A673 (cell line): Measurements from ENCODE around the gene FBXO15. TPM values are rescaled to one million over a fixed set of nuclear protein-coding genes. Genes with fewer than 3 reads are reported as not detected.

Experiments used
- BruUV-seq: library from RNA; stranded (reverse); fragments of 400-500 nt; replicated peaks from 2 replicates; lab custom pipeline; 2021; lab: Mats Ljungman, UMichigan
- CTCF ChIA-PET: fragments of 300-600 bp; sonication (Branson Sonifier 250); formaldehyde crosslinking; loops from one replicate; lab custom pipeline; 2022; ENCODE audit warnings: antibody characterized with exemption; lab: Charles Lee
- POLR2A ChIA-PET: fragments of 300-600 bp; sonication (Branson Sonifier 250); formaldehyde crosslinking; loops from one replicate; lab custom pipeline; 2022; ENCODE audit warnings: antibody characterized with exemption; ENCODE audit not compliant: low non-redundant PET; lab: Charles Lee
- DNase-seq: peaks from one replicate; pipeline ENCODE4 v3.0.0-alpha.2; 2015; ENCODE audit warnings: low spot score
- H3K27ac ChIP-seq: fragments of 200-600 bp; sonication (generic); 2 replicates; pipeline ENCODE4 v1.5.1; 2016; ENCODE audit warnings: mixed run types, low read depth, mild to moderate bottlenecking, mixed read lengths, antibody characterized with exemption, low read length; ENCODE audit not compliant: poor library complexity, severe bottlenecking
- H3K27me3 ChIP-seq: fragments of 200-600 bp; sonication (generic); replicated peaks from 2 replicates; pipeline ENCODE4 v1.6.1; 2017; ENCODE audit warnings: mixed run types, low read depth, mild to moderate bottlenecking, mixed read lengths, antibody characterized with exemption, low read length; ENCODE audit not compliant: insufficient read depth, poor library complexity
- H3K36me3 ChIP-seq: fragments of 200-600 bp; sonication (generic); 2 replicates; pipeline ENCODE4 v1.6.1; 2016; ENCODE audit warnings: mixed run types, mild to moderate bottlenecking, mixed read lengths, antibody characterized with exemption, low read length; ENCODE audit not compliant: insufficient read depth, poor library complexity, severe bottlenecking
- H3K4me1 ChIP-seq: fragments of 200-600 bp; sonication (generic); 2 replicates; pipeline ENCODE4 v1.6.1; 2017; ENCODE audit warnings: mixed run types, mild to moderate bottlenecking, mixed read lengths, antibody characterized with exemption, low read length; ENCODE audit not compliant: insufficient read depth, poor library complexity, severe bottlenecking
- H3K4me3 ChIP-seq: fragments of 200-600 bp; sonication (generic); 2 replicates; pipeline ENCODE4 v1.5.1; 2016; ENCODE audit warnings: low read depth, mixed run types, mild to moderate bottlenecking, mixed read lengths, low read length; ENCODE audit not compliant: poor library complexity, severe bottlenecking
- H3K9me3 ChIP-seq: fragments of 200-600 bp; sonication (generic); 2 replicates; pipeline ENCODE4 v1.6.1; 2016; ENCODE audit warnings: mixed run types, low read depth, mild to moderate bottlenecking, mixed read lengths, antibody characterized with exemption, low read length; ENCODE audit not compliant: poor library complexity, severe bottlenecking
- CTCF ChIP-seq: fragments of 300-800, 200-600 bp; sonication (generic); conservative IDR thresholded peaks from 2 replicates; pipeline ENCODE4 v1.5.1; 2017; ENCODE audit warnings: low read depth, mild to moderate bottlenecking, antibody characterized with exemption, low read length, moderate library complexity, mixed read lengths
- EZH2 ChIP-seq: fragments of 200-600 bp; sonication (generic); IDR thresholded peaks from 2 replicates; pipeline ENCODE4 v1.6.1; 2017; ENCODE audit warnings: borderline replicate concordance, low read depth, mild to moderate bottlenecking, mixed read lengths, antibody characterized with exemption, low read length; ENCODE audit not compliant: poor library complexity, severe bottlenecking
- intact Hi-C: fragments of 100-400 bp; cut with micrococcal nuclease; formaldehyde crosslinking; loops from one replicate; pipeline ENCODE4 v1.10.0; 2022; ENCODE audit not compliant: unreplicated experiment
- total RNA-seq: library from RNA; stranded (reverse); gene quantifications from 2 replicates; pipeline ENCODE4 v1.2.3, GENCODE V29; 2021

The FBXO15 gene
- total RNA-seq, 1 experiment from 2014 or later, result 2.4 TPM

GRCh38 chr18:74146756-74147155 is 878 bp downstream of the FBXO15 start:
- intact Hi-C loops, result no loop called here
- H3K36me3 ChIP-seq, result no peaks in the 10 kb centered on the region
- peak overlapping the region; percentile 80 for H3K4me3 ChIP-seq
- no peaks in the 10 kb centered on the region for H3K27me3 ChIP-seq
- H3K9me3 ChIP-seq, result no peaks in the 10 kb centered on the region
- no peak for DNase-seq
- no peak for TF ChIP-seq CTCF
- TF ChIP-seq EZH2, result no peak
- BruUV-seq, result no TSS peak
- ChIA-PET POLR2A (no interaction called here), CTCF (no interaction called here)
- H3K4me1 ChIP-seq, result peaks cover 15% of the 10 kb centered on the region
- H3K27ac ChIP-seq, result no peak overlapping the region

GRCh38 chr18:74142252-74142651 is 5.4 kb downstream of the FBXO15 start:
- no peak overlapping the region for H3K27ac ChIP-seq
- no peaks in the 10 kb centered on the region for H3K36me3 ChIP-seq
- POLR2A ChIA-PET, result no interaction called here
- no peaks in the 10 kb centered on the region for H3K27me3 ChIP-seq
- CTCF ChIA-PET, result no interaction called here
- H3K4me3 ChIP-seq, result no peak overlapping the region
- TF ChIP-seq CTCF (no peak), EZH2 (no peak)
- no peak for DNase-seq
- no peaks in the 10 kb centered on the region for H3K9me3 ChIP-seq
- intact Hi-C loops, result no loop called here
- H3K4me1 ChIP-seq, result peaks cover 3% of the 10 kb centered on the region
- no TSS peak for BruUV-seq

- intact Hi-C loops, result no loop called here
- no peak for DNase-seq
- Histone ChIP-seq H3K4me3 (no peak overlapping the region), H3K4me1 (no peaks in the 10 kb centered on the region), H3K36me3 (no peaks in the 10 kb centered on the region), H3K9me3 (no peaks in the 10 kb centered on the region), H3K27me3 (no peaks in the 10 kb centered on the region), H3K27ac (no peak overlapping the region)
- CTCF ChIA-PET, result no interaction called here
- TF ChIP-seq CTCF, result no peak
- TF ChIP-seq EZH2, result no peak
- POLR2A ChIA-PET, result no interaction called here
- no TSS peak for BruUV-seq
Measured at GRCh38 chr18:74141667-74142066, 6.0 kb downstream of the FBXO15 start.
